HepG2 (cell line): ENCODE measurements around the gene C1orf216. TPM values are rescaled to one million over a fixed set of nuclear protein-coding genes. Genes with fewer than 3 reads are reported as not detected.
A peak's percentile ranks its signal among the peaks of the same experiment; 100 is the strongest.

Experiments used
- ATAC-seq: fragments of 200-7000 bp; cut with Tn5 transposase; 3 replicates; pipeline ENCODE4 v1.9.1; 2020; ENCODE audit warnings: mild to moderate bottlenecking, moderate library complexity
- BruUV-seq: library from RNA; stranded (reverse); fragments of 400-500 nt; replicated peaks from 2 replicates; lab custom pipeline; 2021; lab: Mats Ljungman, UMichigan
- CTCF ChIA-PET: fragments of 300-600 bp; formaldehyde crosslinking; extraction: SDS; loops from one replicate; lab custom pipeline; 2021; ENCODE audit warnings: low total read pairs, inconsistent platforms, low intra/inter-chr PET ratio; lab: Yijun Ruan, JAX
- POLR2A ChIA-PET: fragments of 350-600 bp; sonication (Branson Sonifier 250); formaldehyde crosslinking; loops from one replicate; lab custom pipeline; 2020; ENCODE audit warnings: antibody characterized with exemption, inconsistent platforms; lab: Yijun Ruan, JAX
- DNase-seq: peaks from one replicate; pipeline ENCODE4 v3.0.0-alpha.2; 2015; ENCODE audit warnings: low spot score
- FAIRE-seq: peaks from 3 replicates; lab custom pipeline; 2011; peaks lifted over from hg19 to GRCh38; lab: Jason Lieb, UNC
- H2AFZ ChIP-seq: one replicate; pipeline ENCODE4 v1.6.1; 2011; ENCODE audit warnings: low read length, inconsistent platforms
- H3K27ac ChIP-seq: fragments of 300-600 bp; 3 replicates; pipeline ENCODE4 v1.8.0; 2011; ENCODE audit warnings: mixed run types, mild to moderate bottlenecking, mixed read lengths, low read length, inconsistent platforms; ENCODE audit not compliant: insufficient read depth; ENCODE audit errors: extremely low read length
- H3K27me3 ChIP-seq, 2 experiments: fragments of 200-600 bp in 1 of 2; 2 replicates in 1 of 2; 3 replicates in 1 of 2; pipeline versions ENCODE4 v1.6.0 to v1.8.0; 2011; ENCODE audit warnings: low read length in 2 of 2, mild to moderate bottlenecking in 2 of 2, moderate library complexity in 2 of 2, inconsistent platforms in 1 of 2; ENCODE audit not compliant: insufficient read depth in 2 of 2, control insufficient read depth in 1 of 2
- H3K36me3 ChIP-seq, 2 experiments: fragments of 200-600 bp in 1 of 2; replicated peaks in 1 of 2; 2 replicates in 1 of 2; 3 replicates in 1 of 2; pipeline versions ENCODE4 v1.5.1 to v1.8.0; 2011; ENCODE audit warnings: low read length in 2 of 2, inconsistent platforms in 1 of 2; ENCODE audit not compliant: insufficient read depth in 2 of 2, control insufficient read depth in 1 of 2
- H3K4me1 ChIP-seq: 2 replicates; pipeline ENCODE4 v1.5.1; 2012; ENCODE audit warnings: low read length, inconsistent platforms; ENCODE audit not compliant: insufficient read depth
- H3K4me2 ChIP-seq: 2 replicates; pipeline ENCODE4 v1.6.0; 2011; ENCODE audit warnings: low read depth, low read length, inconsistent platforms
- H3K4me3 ChIP-seq, 3 experiments: fragments of 200-600 bp in 1 of 3; sonication (generic), shearing (Covaris generic) in 1 of 3; replicated peaks in 1 of 3; 2 replicates each; pipeline ENCODE4 v1.5.1; 2011 to 2016; ENCODE audit warnings: low read length in 3 of 3, inconsistent platforms in 2 of 3, low read depth in 2 of 3, mild to moderate bottlenecking in 2 of 3, control low read depth in 1 of 3, mixed read lengths in 1 of 3; ENCODE audit not compliant: insufficient read depth in 1 of 3
- H3K79me2 ChIP-seq: one replicate; pipeline ENCODE4 v1.6.1; 2011; ENCODE audit warnings: low read length, inconsistent platforms; ENCODE audit not compliant: insufficient read depth
- H3K9ac ChIP-seq: 2 replicates; pipeline ENCODE4 v1.6.0; 2011; ENCODE audit warnings: mild to moderate bottlenecking, low read depth, low read length, inconsistent platforms; ENCODE audit not compliant: insufficient read depth
- H3K9me3 ChIP-seq: 2 replicates; pipeline ENCODE4 v1.5.1; 2012; ENCODE audit warnings: mild to moderate bottlenecking, low read length
- H4K20me1 ChIP-seq: 2 replicates; pipeline ENCODE4 v1.6.0; 2011; ENCODE audit warnings: inconsistent platforms, mild to moderate bottlenecking, low read length, moderate library complexity; ENCODE audit not compliant: insufficient read depth
- CAMTA2 ChIP-seq: sonication (generic); formaldehyde crosslinking; IDR thresholded peaks from 2 replicates; pipeline ENCODE4 v1.4.0; 2020; ENCODE audit warnings: mild to moderate bottlenecking, missing genetic modification reagents, borderline replicate concordance
- DR1 ChIP-seq: sonication (generic); formaldehyde crosslinking; IDR thresholded peaks from 2 replicates; pipeline ENCODE4 v1.8.0; 2021; ENCODE audit warnings: mild to moderate bottlenecking, missing genetic modification reagents, inconsistent platforms
- GABPB1 ChIP-seq: IDR thresholded peaks from 2 replicates; pipeline ENCODE4 v1.6.1; 2016; ENCODE audit warnings: mild to moderate bottlenecking, missing genetic modification reagents, moderate library complexity, missing compliant biosample characterization
- MIER2 ChIP-seq: IDR thresholded peaks from 2 replicates; pipeline ENCODE4 v1.6.1; 2016; ENCODE audit warnings: missing biosample characterization, missing genetic modification reagents
- ZNF543 ChIP-seq: sonication (generic); formaldehyde crosslinking; IDR thresholded peaks from 2 replicates; pipeline ENCODE4 v1.4.0; 2020; ENCODE audit warnings: mild to moderate bottlenecking, missing genetic modification reagents
- ZNF678 ChIP-seq: sonication (generic); formaldehyde crosslinking; IDR thresholded peaks from 2 replicates; pipeline ENCODE4 v1.4.0; 2020; ENCODE audit warnings: mild to moderate bottlenecking, missing genetic modification reagents
- ZNF839 ChIP-seq: sonication (generic); formaldehyde crosslinking; IDR thresholded peaks from 2 replicates; pipeline ENCODE4 v1.4.0; 2020; ENCODE audit warnings: missing genetic modification reagents, mild to moderate bottlenecking, borderline replicate concordance
- WGBS: methylation state at CpG from one replicate; pipeline ENCODE4 v1.1.6; 2017; ENCODE audit warnings: low lambda C conversion rate; 5-methylcytosine and 5-hydroxymethylcytosine counted together
- in situ Hi-C: cut with HindIII; loops from 2 replicates; pipeline ENCODE4 v1.10.0; 2017; ENCODE audit warnings: low pct_unique_long_range_greater_than_20kb; ENCODE audit not compliant: extremely low pct_ligation_motif_present
- intact Hi-C: fragments of 100-400 bp; cut with micrococcal nuclease; formaldehyde crosslinking; loops from one replicate; pipeline ENCODE4 v1.10.0; 2022; ENCODE audit not compliant: unreplicated experiment
- polyA plus RNA-seq, 8 experiments: library from polyadenylated mRNA; depleted of rRNA in 3 of 8; stranded (reverse) in 7 of 8; unstranded in 1 of 8; fragments of >200 nt; fragmentation: Illumina TruSeq in 4 of 8; extraction: Trizol in 4 of 8; gene quantifications; 2 replicates each; pipeline versions ENCODE4 v1.2.1 to v1.2.3, GENCODE V29; 2011 to 2016; ENCODE audit warnings: low read depth in 4 of 8, missing spikeins in 1 of 8, mixed read lengths in 1 of 8; ENCODE audit not compliant: insufficient read depth in 1 of 8
- total RNA-seq, 5 experiments: library from RNA; depleted of rRNA; stranded (reverse); fragments of >200 nt; fragmentation: Illumina TruSeq; extraction: Trizol; gene quantifications; 2 replicates each; pipeline ENCODE4 v1.2.3, GENCODE V29; 2016; ENCODE audit warnings: low read depth in 1 of 5
- TF ChIP-seq, protein P1 (sequence below): sonication (generic); formaldehyde crosslinking; IDR thresholded peaks from 2 replicates; pipeline ENCODE4 v1.5.1; 2020; ENCODE audit warnings: mild to moderate bottlenecking, missing genetic modification reagents, borderline replicate concordance

The C1orf216 gene
- total and polyA plus RNA-seq, 2 of the 13 experiments (the other 11 are each of a cell fraction or from before 2014, with no cell fraction given) = 0.48 to 1.1 TPM

- no TSS peak for BruUV-seq
- intact Hi-C loops = loop anchor here (10.0 kb wide), 1 partner anchor 62 kb away; the partner anchor contains the start of gene PSMB2
- WGBS = 37% methylated on average over 25 of the region's 29 CpGs
- ATAC-seq = peak; percentile 33
- H3K9ac ChIP-seq = no peak overlapping the region
- no peak for TF ChIP-seq ZNF678 (CRISPR knock-in tag)
- 0 out of 2 replicates have a peak, but pooled peaks have one; percentile 2 for TF ChIP-seq ZNF543
- TF ChIP-seq, all 625 proteins: peak for 1
- H3K36me3 ChIP-seq = no peaks in the 10 kb centered on the region
- DNase-seq (no peak), FAIRE-seq (no peak)
- peak overlapping the region; percentile 78 for H3K4me2 ChIP-seq
- H3K4me3 ChIP-seq = peak overlapping the region; percentile 47 to 67 (median 54); a peak in 4 of 6 replicates
- ChIA-PET CTCF (no interaction called here), POLR2A (interaction anchor here (1.1 kb wide), 2 partner anchors 8 to 150 kb away, joined by 3 read pairs; partner anchors contain the start of genes KIAA0319L and NCDN)
- peaks cover 7% of the 10 kb centered on the region for H3K4me1 ChIP-seq
- in situ Hi-C loops = no loop called here
- H3K79me2 ChIP-seq = no peaks in the 10 kb centered on the region
- no peaks in the 10 kb centered on the region for H3K9me3 ChIP-seq
- no peaks in the 10 kb centered on the region for H4K20me1 ChIP-seq
- peaks cover 2 to 46% of the 10 kb centered on the region in 2 experiments; a peak in 3 of 5 replicates for H3K27me3 ChIP-seq
- H3K27ac ChIP-seq = no peak overlapping the region
- no peak overlapping the region for H2AFZ ChIP-seq
Measured at GRCh38 chr1:35706846-35707600, 11.7 kb downstream of the C1orf216 start.

- H3K27ac ChIP-seq = no peak overlapping the region
- H3K27me3 ChIP-seq = peaks cover 0 to 56% of the 10 kb centered on the region in 2 experiments; a peak in 3 of 5 replicates
- no peaks in the 10 kb centered on the region for H3K79me2 ChIP-seq
- WGBS = 23% methylated on average over 7 of the region's 7 CpGs
- no peak overlapping the region for H3K4me2 ChIP-seq
- in situ Hi-C loops (no loop called here), intact Hi-C loops (loop anchor here (10.0 kb wide), 1 partner anchor 58 kb away; the partner anchor contains the start of gene PSMB2)
- H3K9ac ChIP-seq = no peak overlapping the region
- ATAC-seq (no peak), DNase-seq (no peak), FAIRE-seq (no peak)
- H3K4me1 ChIP-seq = peaks cover 9% of the 10 kb centered on the region
- ChIA-PET CTCF (no interaction called here), POLR2A (no interaction called here)
- no peak overlapping the region for H2AFZ ChIP-seq
- no peaks in the 10 kb centered on the region for H3K36me3 ChIP-seq
- TF ChIP-seq CAMTA2 (CRISPR knock-in tag) = no peak
- TF ChIP-seq GABPB1 = no peak
- TF ChIP-seq, protein P1, sequence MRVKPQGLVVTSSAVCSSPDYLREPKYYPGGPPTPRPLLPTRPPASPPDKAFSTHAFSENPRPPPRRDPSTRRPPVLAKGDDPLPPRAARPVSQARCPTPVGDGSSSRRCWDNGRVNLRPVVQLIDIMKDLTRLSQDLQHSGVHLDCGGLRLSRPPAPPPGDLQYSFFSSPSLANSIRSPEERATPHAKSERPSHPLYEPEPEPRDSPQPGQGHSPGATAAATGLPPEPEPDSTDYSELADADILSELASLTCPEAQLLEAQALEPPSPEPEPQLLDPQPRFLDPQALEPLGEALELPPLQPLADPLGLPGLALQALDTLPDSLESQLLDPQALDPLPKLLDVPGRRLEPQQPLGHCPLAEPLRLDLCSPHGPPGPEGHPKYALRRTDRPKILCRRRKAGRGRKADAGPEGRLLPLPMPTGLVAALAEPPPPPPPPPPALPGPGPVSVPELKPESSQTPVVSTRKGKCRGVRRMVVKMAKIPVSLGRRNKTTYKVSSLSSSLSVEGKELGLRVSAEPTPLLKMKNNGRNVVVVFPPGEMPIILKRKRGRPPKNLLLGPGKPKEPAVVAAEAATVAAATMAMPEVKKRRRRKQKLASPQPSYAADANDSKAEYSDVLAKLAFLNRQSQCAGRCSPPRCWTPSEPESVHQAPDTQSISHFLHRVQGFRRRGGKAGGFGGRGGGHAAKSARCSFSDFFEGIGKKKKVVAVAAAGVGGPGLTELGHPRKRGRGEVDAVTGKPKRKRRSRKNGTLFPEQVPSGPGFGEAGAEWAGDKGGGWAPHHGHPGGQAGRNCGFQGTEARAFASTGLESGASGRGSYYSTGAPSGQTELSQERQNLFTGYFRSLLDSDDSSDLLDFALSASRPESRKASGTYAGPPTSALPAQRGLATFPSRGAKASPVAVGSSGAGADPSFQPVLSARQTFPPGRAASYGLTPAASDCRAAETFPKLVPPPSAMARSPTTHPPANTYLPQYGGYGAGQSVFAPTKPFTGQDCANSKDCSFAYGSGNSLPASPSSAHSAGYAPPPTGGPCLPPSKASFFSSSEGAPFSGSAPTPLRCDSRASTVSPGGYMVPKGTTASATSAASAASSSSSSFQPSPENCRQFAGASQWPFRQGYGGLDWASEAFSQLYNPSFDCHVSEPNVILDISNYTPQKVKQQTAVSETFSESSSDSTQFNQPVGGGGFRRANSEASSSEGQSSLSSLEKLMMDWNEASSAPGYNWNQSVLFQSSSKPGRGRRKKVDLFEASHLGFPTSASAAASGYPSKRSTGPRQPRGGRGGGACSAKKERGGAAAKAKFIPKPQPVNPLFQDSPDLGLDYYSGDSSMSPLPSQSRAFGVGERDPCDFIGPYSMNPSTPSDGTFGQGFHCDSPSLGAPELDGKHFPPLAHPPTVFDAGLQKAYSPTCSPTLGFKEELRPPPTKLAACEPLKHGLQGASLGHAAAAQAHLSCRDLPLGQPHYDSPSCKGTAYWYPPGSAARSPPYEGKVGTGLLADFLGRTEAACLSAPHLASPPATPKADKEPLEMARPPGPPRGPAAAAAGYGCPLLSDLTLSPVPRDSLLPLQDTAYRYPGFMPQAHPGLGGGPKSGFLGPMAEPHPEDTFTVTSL (CRISPR knock-in tag) = no peak
- TF ChIP-seq DR1 (CRISPR knock-in tag) = no peak
- no peak for TF ChIP-seq ZNF839 (CRISPR knock-in tag)
- no peak for TF ChIP-seq MIER2 (CRISPR knock-in tag)
- H4K20me1 ChIP-seq = no peaks in the 10 kb centered on the region
- no peak overlapping the region for H3K4me3 ChIP-seq
- H3K9me3 ChIP-seq = no peaks in the 10 kb centered on the region
- no TSS peak for BruUV-seq
Measured at GRCh38 chr1:35702508-35702907, 16.2 kb downstream of the C1orf216 start.
